ENCODE measurements around the gene MAS1.
"Not testable (repeated sequence)": the region's sequence is repeated elsewhere in the genome, so short reads cannot be mapped to it uniquely, and the experiment has no call there.

Gene MAS1

DNA sequence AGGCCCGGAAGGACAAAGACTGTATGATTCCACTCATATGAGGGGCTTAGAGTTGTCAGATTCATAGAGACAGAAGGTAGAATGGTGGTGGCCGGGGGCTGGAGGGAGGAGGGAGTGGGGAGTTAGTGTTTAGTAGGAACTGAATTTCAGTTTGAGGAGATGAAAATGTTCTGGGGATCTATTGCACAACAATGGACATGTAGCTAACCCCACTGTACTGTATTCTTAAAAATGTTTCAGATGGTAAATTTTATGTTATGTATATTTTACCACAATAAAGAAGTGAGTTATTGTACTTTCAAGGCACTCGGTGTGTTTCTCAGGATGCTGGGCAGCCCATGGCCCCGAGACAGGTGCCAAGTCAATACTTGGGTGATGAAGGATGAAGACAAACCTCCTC is 25.4 kb downstream of the MAS1 start:
- DNase-seq, result no peak
- Histone ChIP-seq H3K27me3 (no peaks in the 10 kb centered on the region), H3K4me3 (no peak overlapping the region), H3K4me1 (peaks cover 0 to 8% (median 0%) of the 10 kb centered on the region in 4 donors), H3K36me3 (no peaks in the 10 kb centered on the region), H3K9me3 (no peaks in the 10 kb centered on the region), H3K27ac (no peak overlapping the region)
- TF ChIP-seq, protein P1, sequence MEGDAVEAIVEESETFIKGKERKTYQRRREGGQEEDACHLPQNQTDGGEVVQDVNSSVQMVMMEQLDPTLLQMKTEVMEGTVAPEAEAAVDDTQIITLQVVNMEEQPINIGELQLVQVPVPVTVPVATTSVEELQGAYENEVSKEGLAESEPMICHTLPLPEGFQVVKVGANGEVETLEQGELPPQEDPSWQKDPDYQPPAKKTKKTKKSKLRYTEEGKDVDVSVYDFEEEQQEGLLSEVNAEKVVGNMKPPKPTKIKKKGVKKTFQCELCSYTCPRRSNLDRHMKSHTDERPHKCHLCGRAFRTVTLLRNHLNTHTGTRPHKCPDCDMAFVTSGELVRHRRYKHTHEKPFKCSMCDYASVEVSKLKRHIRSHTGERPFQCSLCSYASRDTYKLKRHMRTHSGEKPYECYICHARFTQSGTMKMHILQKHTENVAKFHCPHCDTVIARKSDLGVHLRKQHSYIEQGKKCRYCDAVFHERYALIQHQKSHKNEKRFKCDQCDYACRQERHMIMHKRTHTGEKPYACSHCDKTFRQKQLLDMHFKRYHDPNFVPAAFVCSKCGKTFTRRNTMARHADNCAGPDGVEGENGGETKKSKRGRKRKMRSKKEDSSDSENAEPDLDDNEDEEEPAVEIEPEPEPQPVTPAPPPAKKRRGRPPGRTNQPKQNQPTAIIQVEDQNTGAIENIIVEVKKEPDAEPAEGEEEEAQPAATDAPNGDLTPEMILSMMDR (IDR thresholded peaks at IDR 0.05), result no peak
- intact Hi-C loops (cut with DNase I; ENCODE audit: low total_unique reads), result no loop called here

DNA sequence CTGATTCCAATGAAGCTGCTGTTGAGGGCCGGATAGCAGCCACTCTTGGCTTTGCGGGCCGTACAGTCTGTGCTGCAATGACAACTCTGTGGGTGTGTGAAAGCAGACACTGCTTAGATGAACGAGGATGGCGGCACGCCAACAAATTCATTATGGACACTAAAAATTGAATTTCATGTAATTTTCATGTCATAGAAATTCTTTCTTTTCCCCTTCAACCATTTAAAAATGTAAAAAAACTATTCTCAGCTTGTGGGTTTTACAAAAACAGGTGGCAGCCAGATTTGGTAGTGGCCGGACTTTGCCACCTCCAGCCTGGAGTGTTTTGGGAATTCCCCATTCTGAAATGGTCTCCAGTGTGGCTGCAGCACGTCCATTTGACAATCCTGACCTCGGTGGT is 26.0 kb downstream of the MAS1 start:
- intact Hi-C loops (cut with DNase I; ENCODE audit: low total_unique reads), result no loop called here
- Histone ChIP-seq H3K4me1 (peaks cover 0 to 8% (median 0%) of the 10 kb centered on the region in 4 donors), H3K36me3 (no peaks in the 10 kb centered on the region), H3K4me3 (no peak overlapping the region), H3K27ac (no peak overlapping the region), H3K9me3 (no peaks in the 10 kb centered on the region), H3K27me3 (no peaks in the 10 kb centered on the region)
- DNase-seq, result no peak
- TF ChIP-seq, protein P1 (IDR thresholded peaks at IDR 0.05), result no peak

- Histone ChIP-seq H3K27me3 (no peaks in the 10 kb centered on the region), H3K9me3 (no peaks in the 10 kb centered on the region), H3K4me1 (peaks cover 0 to 8% (median 0%) of the 10 kb centered on the region in 4 donors), H3K4me3 (no peak overlapping the region), H3K36me3 (no peaks in the 10 kb centered on the region), H3K27ac (no peak overlapping the region)
- TF ChIP-seq, protein P1 (IDR thresholded peaks at IDR 0.05), result no peak
- DNase-seq, result no peak
- intact Hi-C loops (cut with DNase I; ENCODE audit: low total_unique reads), result no loop called here
Observed at GRCh38 chr6:159919011-159919511, 28.3 kb downstream of the MAS1 start.

- H3K4me3 ChIP-seq, result no peak overlapping the region
- no peaks in the 10 kb centered on the region for H3K36me3 ChIP-seq
- H3K4me1 ChIP-seq, result peaks cover 0 to 8% (median 2%) of the 10 kb centered on the region in 4 donors
- H3K9me3 ChIP-seq, result no peaks in the 10 kb centered on the region
- no peak for DNase-seq
- intact Hi-C loops (cut with DNase I; ENCODE audit: low total_unique reads), result no loop called here
- no peaks in the 10 kb centered on the region for H3K27me3 ChIP-seq
- no peak overlapping the region for H3K27ac ChIP-seq
- TF ChIP-seq, protein P1 (IDR thresholded peaks at IDR 0.05), result no peak
Observed at GRCh38 chr6:159919800-159920199, 29.0 kb downstream of the MAS1 start.

- DNase-seq; H3K9me3 ChIP-seq; H3K27me3 ChIP-seq; H3K4me3 ChIP-seq; H3K27ac ChIP-seq; intact Hi-C loops (cut with DNase I; ENCODE audit: low total_unique reads); H3K36me3 ChIP-seq: not testable (repeated sequence)
- H3K4me1 ChIP-seq, result peaks cover 0 to 33% (median 8%) of the 10 kb centered on the region in 4 donors
Observed at GRCh38 chr6:159924150-159924549, 33.4 kb downstream of the MAS1 start.

DNA sequence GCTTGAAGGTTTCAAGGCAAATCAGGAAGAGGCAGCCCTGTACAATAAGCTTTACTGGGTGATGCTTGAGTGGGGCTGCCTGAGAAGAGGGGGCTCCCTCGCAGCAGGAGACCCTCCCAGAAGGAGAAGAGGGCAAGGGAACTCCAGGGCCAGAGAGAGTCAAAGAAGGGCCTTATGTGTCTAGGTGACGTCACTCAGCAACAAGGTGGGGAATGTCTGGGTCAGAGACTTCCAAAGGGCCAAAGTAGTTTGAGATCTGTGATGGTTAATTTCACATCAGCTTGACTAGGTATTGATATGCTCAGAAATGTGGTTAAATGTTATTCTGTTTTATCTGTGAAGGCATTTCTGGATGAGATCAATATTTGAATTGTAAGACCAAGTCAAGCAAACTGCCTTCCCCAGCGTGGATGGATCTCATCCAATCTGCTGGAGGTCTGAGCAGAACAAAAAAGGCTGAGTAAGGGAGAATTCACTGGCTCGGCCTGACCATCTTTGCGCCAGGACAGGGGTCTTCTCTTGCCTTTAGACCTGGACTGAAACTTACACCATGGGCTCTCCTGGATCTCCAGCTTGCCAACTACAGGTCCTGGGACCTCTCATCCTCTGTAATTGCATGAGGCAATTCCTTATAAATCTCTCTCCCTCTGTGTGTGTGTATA is 35.9 kb downstream of the MAS1 start:
- H3K9me3 ChIP-seq, result no peaks in the 10 kb centered on the region
- intact Hi-C loops (cut with DNase I; ENCODE audit: low total_unique reads), result no loop called here
- H3K27me3 ChIP-seq, result no peaks in the 10 kb centered on the region
- no peaks in the 10 kb centered on the region for H3K36me3 ChIP-seq
- no peak for DNase-seq
- peak overlapping the region in 1 of 2 donors; percentile 37 for H3K27ac ChIP-seq
- no peak overlapping the region for H3K4me3 ChIP-seq
- peaks cover 0 to 51% (median 16%) of the 10 kb centered on the region in 4 donors for H3K4me1 ChIP-seq
- TF ChIP-seq, protein P1 (IDR thresholded peaks at IDR 0.05), result no peak

All from tibial artery (tissue), 4 donors.